Vagina (tissue), 2 donors: Measurements from ENCODE around the gene SNED1. TPM values are rescaled to one million over a fixed set of nuclear protein-coding genes. Genes with fewer than 3 reads are reported as not detected.

Experiments used
- DNase-seq, 2 donors: peaks; one replicate each; pipeline ENCODE4 v3.0.0-alpha.2; 2017; ENCODE audit errors: extremely low spot score in 2 of 2
- H3K27ac ChIP-seq: fragments of 200-600 bp; sonication (generic); one replicate; pipeline ENCODE4 v1.5.1; 2019
- H3K27me3 ChIP-seq: fragments of 200-600 bp; sonication (generic); one replicate; pipeline ENCODE4 v1.5.1; 2019
- H3K36me3 ChIP-seq, 2 donors: fragments of 200-600 bp; sonication (generic); one replicate each; pipeline ENCODE4 v1.5.1; 2017 to 2019
- H3K4me1 ChIP-seq: fragments of 200-600 bp; sonication (generic); one replicate; pipeline ENCODE4 v1.5.1; 2019
- H3K4me3 ChIP-seq, 2 donors: fragments of 200-600 bp; sonication (generic); 1 replicate in 1 of 2; 2 replicates in 1 of 2; pipeline ENCODE4 v1.5.1; 2016 to 2019
- H3K9me3 ChIP-seq: fragments of 200-600 bp; sonication (generic); one replicate; pipeline ENCODE4 v1.5.1; 2019
- POLR2A ChIP-seq, 2 donors: fragments of 450-650 bp; IDR thresholded peaks; one replicate each; pipeline ENCODE4 v1.6.1; 2017; ENCODE audit warnings: antibody characterized with exemption in 2 of 2, mild to moderate bottlenecking in 2 of 2, moderate library complexity in 2 of 2
- POLR2AphosphoS5 ChIP-seq, 2 donors: sonication (generic); formaldehyde crosslinking; IDR thresholded peaks; one replicate each; pipeline ENCODE4 v1.9.0; 2017; ENCODE audit warnings: antibody characterized with exemption in 2 of 2, mild to moderate bottlenecking in 2 of 2, low read depth in 1 of 2; ENCODE audit not compliant: insufficient read depth in 1 of 2
- intact Hi-C: fragments of 100-400 bp; cut with DNase I; formaldehyde crosslinking; loops from one replicate; pipeline ENCODE4 v1.15.1; 2023
- total RNA-seq: library from RNA; depleted of rRNA; stranded (reverse); fragments of >200 nt; gene quantifications from one replicate; pipeline ENCODE4 v1.2.3, GENCODE V29; 2016
- TF ChIP-seq, protein P1 (sequence below), 3 experiments: fragments of 450-650 bp in 2 of 3; fragments of 200-600 bp in 1 of 3; sonication (generic) in 1 of 3; IDR thresholded peaks; one replicate each; pipeline ENCODE4 v1.5.1; 2017 to 2019; ENCODE audit warnings: antibody characterized with exemption in 3 of 3, mild to moderate bottlenecking in 2 of 3, moderate library complexity in 2 of 3

SNED1 gene
- total RNA-seq, 1 donor from 2014 or later = 55.5 TPM

DNA sequence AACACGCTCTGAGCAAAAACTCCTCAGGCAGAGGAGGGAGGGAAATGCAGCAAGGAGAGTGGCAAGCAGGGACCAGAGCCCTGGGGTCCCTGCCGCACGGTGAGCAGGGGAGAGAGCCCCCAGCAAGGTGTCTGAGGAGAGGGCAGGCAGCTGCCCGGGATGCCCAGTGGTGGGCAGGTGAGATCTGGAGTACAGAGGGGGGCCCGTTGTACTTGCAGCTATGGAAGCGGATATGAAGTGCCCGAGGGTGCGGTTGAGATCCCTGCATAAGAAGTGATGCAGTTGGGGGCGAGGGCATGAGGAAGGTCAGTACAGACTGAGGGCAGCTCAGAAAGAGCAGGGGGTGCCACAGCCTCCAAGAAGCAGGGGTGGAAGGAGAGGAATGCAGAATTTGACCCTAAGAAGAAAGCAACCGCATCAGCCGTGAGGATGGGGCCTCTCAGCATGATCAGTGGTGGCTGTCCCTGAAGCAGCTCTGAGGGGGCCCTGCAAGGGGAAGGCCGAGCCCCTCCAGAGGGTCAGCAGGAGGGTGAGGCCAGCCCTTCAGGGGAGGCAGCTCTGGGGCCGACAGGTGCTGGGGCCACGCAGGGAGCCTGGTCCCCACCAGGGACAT lies 74.2 kb downstream of the SNED1 start:
- no peak overlapping the region for H3K4me3 ChIP-seq
- no peaks in the 10 kb centered on the region for H3K9me3 ChIP-seq
- intact Hi-C loops = no loop called here
- TF ChIP-seq POLR2A (IDR thresholded peaks at IDR 0.05) = no peak
- TF ChIP-seq POLR2AphosphoS5 (IDR thresholded peaks at IDR 0.05; ENCODE audit: insufficient read depth in 1 of 2, low read depth in 1 of 2) = no peak
- TF ChIP-seq, protein P1, sequence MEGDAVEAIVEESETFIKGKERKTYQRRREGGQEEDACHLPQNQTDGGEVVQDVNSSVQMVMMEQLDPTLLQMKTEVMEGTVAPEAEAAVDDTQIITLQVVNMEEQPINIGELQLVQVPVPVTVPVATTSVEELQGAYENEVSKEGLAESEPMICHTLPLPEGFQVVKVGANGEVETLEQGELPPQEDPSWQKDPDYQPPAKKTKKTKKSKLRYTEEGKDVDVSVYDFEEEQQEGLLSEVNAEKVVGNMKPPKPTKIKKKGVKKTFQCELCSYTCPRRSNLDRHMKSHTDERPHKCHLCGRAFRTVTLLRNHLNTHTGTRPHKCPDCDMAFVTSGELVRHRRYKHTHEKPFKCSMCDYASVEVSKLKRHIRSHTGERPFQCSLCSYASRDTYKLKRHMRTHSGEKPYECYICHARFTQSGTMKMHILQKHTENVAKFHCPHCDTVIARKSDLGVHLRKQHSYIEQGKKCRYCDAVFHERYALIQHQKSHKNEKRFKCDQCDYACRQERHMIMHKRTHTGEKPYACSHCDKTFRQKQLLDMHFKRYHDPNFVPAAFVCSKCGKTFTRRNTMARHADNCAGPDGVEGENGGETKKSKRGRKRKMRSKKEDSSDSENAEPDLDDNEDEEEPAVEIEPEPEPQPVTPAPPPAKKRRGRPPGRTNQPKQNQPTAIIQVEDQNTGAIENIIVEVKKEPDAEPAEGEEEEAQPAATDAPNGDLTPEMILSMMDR (IDR thresholded peaks at IDR 0.05) = no peak
- no peak overlapping the region for H3K27ac ChIP-seq
- H3K36me3 ChIP-seq = peaks cover 0 to 57% of the 10 kb centered on the region in 2 donors
- H3K4me1 ChIP-seq = no peaks in the 10 kb centered on the region
- DNase-seq = peak in 1 of 2 donors; percentile 67
- H3K27me3 ChIP-seq = no peaks in the 10 kb centered on the region

DNA sequence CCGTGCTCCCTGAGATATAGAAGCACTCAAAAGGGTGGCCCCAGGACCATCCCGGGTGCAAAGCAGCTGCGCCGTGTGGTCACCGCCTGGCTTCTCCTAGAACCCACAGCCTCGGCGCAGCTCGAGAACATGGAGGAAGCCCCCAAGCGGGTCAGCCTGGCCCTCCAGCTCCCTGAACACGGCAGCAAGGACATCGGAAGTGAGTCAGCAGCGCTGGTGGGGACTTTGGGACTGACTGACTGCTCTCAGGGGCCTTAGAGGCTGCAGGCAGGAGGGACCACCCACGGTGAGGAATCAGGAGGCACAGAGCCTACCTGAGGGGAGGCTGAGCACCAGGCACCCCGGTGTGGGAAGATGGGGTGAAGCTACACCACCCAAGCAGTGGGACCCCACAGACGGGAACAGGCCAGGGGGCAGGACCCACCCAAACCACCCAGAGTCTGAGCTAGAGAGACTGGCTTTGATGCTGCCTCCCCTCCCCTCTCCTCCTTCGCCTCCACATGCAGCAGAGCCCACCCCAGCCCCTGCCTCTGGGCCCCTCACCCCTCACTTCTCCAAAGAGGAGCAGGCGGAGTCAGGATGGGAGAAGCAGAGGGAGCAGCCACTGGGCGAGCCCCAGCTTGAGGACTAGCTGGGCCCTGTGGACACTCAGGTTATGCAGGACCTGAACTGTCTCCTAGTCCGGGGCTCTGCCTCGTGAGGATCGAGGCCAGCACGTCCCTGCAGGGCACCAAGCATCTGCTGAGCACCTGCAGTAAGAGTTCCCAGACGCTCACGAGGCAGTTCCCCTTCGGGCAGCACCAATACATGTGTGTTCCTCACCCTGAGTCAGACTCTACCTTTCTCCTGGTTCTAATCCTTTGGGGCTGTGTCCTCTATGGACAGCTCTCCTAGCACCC lies 75.0 kb downstream of the SNED1 start:
- Histone ChIP-seq H3K9me3 (no peaks in the 10 kb centered on the region), H3K36me3 (peaks cover 0 to 53% of the 10 kb centered on the region in 2 donors), H3K4me1 (no peaks in the 10 kb centered on the region), H3K27ac (no peak overlapping the region), H3K27me3 (no peaks in the 10 kb centered on the region), H3K4me3 (no peak overlapping the region)
- peak; percentile 76 to 95 for DNase-seq
- intact Hi-C loops = no loop called here
- no peak for TF ChIP-seq POLR2AphosphoS5 (IDR thresholded peaks at IDR 0.05; ENCODE audit: insufficient read depth in 1 of 2, low read depth in 1 of 2)
- TF ChIP-seq, protein P1 (IDR thresholded peaks at IDR 0.05) = no peak
- no peak for TF ChIP-seq POLR2A (IDR thresholded peaks at IDR 0.05)

DNA sequence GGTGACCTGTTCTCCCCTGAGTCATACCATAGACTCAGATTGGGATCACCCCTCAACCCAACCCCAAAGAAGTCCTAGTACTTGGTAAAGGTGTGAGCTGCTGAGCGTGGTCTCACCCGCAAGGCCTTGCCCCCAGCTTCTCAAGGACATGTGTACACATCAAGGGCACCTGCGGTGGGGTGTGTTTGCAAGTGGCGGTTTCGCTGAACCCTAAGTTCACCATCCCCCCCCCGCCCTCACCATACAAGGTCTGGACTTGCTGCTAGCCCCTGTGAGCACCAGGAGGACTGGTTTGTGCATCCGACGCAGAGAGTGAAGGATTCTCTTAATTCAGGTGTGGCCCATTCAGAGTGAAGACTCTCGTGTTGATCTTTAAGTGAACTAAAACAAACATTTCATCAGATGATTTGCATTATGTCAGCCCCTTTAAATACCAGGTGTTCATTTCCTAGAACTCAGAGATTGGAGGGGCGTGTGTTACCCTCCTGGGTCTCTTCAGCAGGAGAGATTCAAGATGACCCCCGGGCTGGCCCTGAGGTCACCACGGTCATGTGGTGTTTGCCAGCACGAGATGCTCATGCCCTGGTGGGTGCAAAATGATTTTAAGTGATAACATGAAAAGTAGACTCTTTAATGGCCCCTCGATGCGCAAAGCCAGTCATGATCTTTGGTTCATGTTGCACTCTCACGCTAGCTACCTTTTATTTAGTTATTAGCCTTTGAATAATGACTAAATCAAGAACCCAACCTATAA lies 75.8 kb downstream of the SNED1 start:
- Histone ChIP-seq H3K9me3 (no peaks in the 10 kb centered on the region), H3K27ac (no peak overlapping the region), H3K36me3 (peaks cover 0 to 44% of the 10 kb centered on the region in 2 donors), H3K4me3 (no peak overlapping the region), H3K4me1 (no peaks in the 10 kb centered on the region), H3K27me3 (no peaks in the 10 kb centered on the region)
- DNase-seq = peak; percentile 67 to 91
- intact Hi-C loops = no loop called here
- TF ChIP-seq POLR2AphosphoS5 (IDR thresholded peaks at IDR 0.05; ENCODE audit: insufficient read depth in 1 of 2, low read depth in 1 of 2) = no peak
- no peak for TF ChIP-seq POLR2A (IDR thresholded peaks at IDR 0.05)
- TF ChIP-seq, protein P1 (IDR thresholded peaks at IDR 0.05) = no peak

DNA sequence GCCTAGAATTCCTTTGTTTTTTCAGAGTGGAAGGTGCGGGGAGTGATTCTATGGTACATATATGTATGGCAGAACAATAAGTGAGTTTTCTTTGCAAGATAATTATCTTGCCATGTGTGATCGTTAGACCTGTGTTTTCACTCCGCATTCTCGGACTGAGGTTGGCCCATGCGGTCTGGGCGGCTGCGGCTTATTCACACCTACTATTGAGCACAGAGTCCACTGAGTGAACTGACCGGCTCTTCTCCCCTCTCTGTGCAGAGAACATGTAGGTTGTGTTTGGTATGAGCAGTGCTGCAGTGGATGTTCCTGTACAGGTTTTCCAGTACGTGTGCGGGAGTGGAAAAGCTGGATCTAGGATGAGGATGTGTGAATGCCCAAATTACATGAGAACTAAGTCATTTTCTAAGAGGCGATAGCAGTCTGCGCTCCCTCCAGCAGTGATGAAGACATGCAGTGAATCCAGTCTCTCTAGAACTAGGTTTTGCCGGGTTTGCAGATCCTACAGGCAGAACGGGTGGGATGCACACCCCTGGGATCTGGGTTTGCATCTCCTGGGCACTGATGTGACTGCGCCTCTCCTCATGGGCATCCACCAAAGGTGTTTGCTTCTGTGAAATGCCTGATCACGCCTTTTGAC lies 76.6 kb downstream of the SNED1 start:
- Histone ChIP-seq H3K9me3 (no peaks in the 10 kb centered on the region), H3K4me1 (no peaks in the 10 kb centered on the region), H3K27ac (no peak overlapping the region), H3K4me3 (no peak overlapping the region), H3K36me3 (peaks cover 0 to 40% of the 10 kb centered on the region in 2 donors), H3K27me3 (no peaks in the 10 kb centered on the region)
- intact Hi-C loops = no loop called here
- no peak for DNase-seq
- TF ChIP-seq POLR2A (IDR thresholded peaks at IDR 0.05) = no peak
- TF ChIP-seq, protein P1 (IDR thresholded peaks at IDR 0.05) = no peak
- no peak for TF ChIP-seq POLR2AphosphoS5 (IDR thresholded peaks at IDR 0.05; ENCODE audit: insufficient read depth in 1 of 2, low read depth in 1 of 2)
